ENCODE measurements around the gene NAP1L1. TPM values are rescaled to one million over a fixed set of nuclear protein-coding genes. Genes with fewer than 3 reads are reported as not detected.

The NAP1L1 gene
- total RNA-seq, 1 experiment from 2014 or later, result 837 TPM

- TF ChIP-seq EZH2 (IDR thresholded peaks at IDR 0.05; ENCODE audit: borderline replicate concordance, low read depth, low read length, poor library complexity, severe bottlenecking) (no peak), CTCF (conservative IDR thresholded peaks at IDR 0.05; ENCODE audit: low read depth, low read length) (no peak)
- no peak overlapping the region for H3K27ac ChIP-seq (ENCODE audit: low read depth, low read length, poor library complexity, severe bottlenecking)
- BruUV-seq (replicated peaks), result no TSS peak
- no peaks in the 10 kb centered on the region for H3K27me3 ChIP-seq (replicated peaks; ENCODE audit: insufficient read depth, low read depth, low read length, poor library complexity)
- no peaks in the 10 kb centered on the region for H3K9me3 ChIP-seq (ENCODE audit: low read depth, low read length, poor library complexity, severe bottlenecking)
- ChIA-PET POLR2A (ENCODE audit: low non-redundant PET) (no interaction called here), CTCF (no interaction called here)
- intact Hi-C loops (cut with micrococcal nuclease; ENCODE audit: unreplicated experiment), result no loop called here
- no peak overlapping the region for H3K4me3 ChIP-seq (ENCODE audit: low read depth, low read length, poor library complexity, severe bottlenecking)
- no peaks in the 10 kb centered on the region for H3K4me1 ChIP-seq (ENCODE audit: insufficient read depth, low read length, poor library complexity, severe bottlenecking)
- H3K36me3 ChIP-seq (ENCODE audit: insufficient read depth, low read length, poor library complexity, severe bottlenecking), result no peaks in the 10 kb centered on the region
- DNase-seq (ENCODE audit: low spot score), result no peak
These were observed 10.3 kb upstream of the NAP1L1 start for GRCh38 chr12:76094754-76095153.

- peaks cover 2% of the 10 kb centered on the region for H3K4me1 ChIP-seq (ENCODE audit: insufficient read depth, low read length, poor library complexity, severe bottlenecking)
- intact Hi-C loops (cut with micrococcal nuclease; ENCODE audit: unreplicated experiment), result no loop called here
- DNase-seq (ENCODE audit: low spot score), result no peak
- H3K4me3 ChIP-seq (ENCODE audit: low read depth, low read length, poor library complexity, severe bottlenecking), result no peak overlapping the region
- BruUV-seq (replicated peaks), result no TSS peak
- TF ChIP-seq EZH2 (IDR thresholded peaks at IDR 0.05; ENCODE audit: borderline replicate concordance, low read depth, low read length, poor library complexity, severe bottlenecking) (no peak), CTCF (conservative IDR thresholded peaks at IDR 0.05; ENCODE audit: low read depth, low read length) (no peak)
- H3K9me3 ChIP-seq (ENCODE audit: low read depth, low read length, poor library complexity, severe bottlenecking), result no peaks in the 10 kb centered on the region
- H3K36me3 ChIP-seq (ENCODE audit: insufficient read depth, low read length, poor library complexity, severe bottlenecking), result no peaks in the 10 kb centered on the region
- ChIA-PET POLR2A (ENCODE audit: low non-redundant PET) (no interaction called here), CTCF (no interaction called here)
- H3K27me3 ChIP-seq (replicated peaks; ENCODE audit: insufficient read depth, low read depth, low read length, poor library complexity), result no peaks in the 10 kb centered on the region
- H3K27ac ChIP-seq (ENCODE audit: low read depth, low read length, poor library complexity, severe bottlenecking), result no peak overlapping the region
These were observed 6.8 kb upstream of the NAP1L1 start for GRCh38 chr12:76091246-76091754.

- Histone ChIP-seq H3K27ac (ENCODE audit: low read depth, low read length, poor library complexity, severe bottlenecking) (no peak overlapping the region), H3K36me3 (ENCODE audit: insufficient read depth, low read length, poor library complexity, severe bottlenecking) (peaks cover 7% of the 10 kb centered on the region), H3K4me3 (ENCODE audit: low read depth, low read length, poor library complexity, severe bottlenecking) (peak overlapping the region; percentile 95), H3K4me1 (ENCODE audit: insufficient read depth, low read length, poor library complexity, severe bottlenecking) (peaks cover 23% of the 10 kb centered on the region), H3K9me3 (ENCODE audit: low read depth, low read length, poor library complexity, severe bottlenecking) (no peaks in the 10 kb centered on the region), H3K27me3 (replicated peaks; ENCODE audit: insufficient read depth, low read depth, low read length, poor library complexity) (no peaks in the 10 kb centered on the region)
- CTCF ChIA-PET, result no interaction called here
- POLR2A ChIA-PET (ENCODE audit: low non-redundant PET), result no interaction called here
- intact Hi-C loops (cut with micrococcal nuclease; ENCODE audit: unreplicated experiment), result loop anchor here (10.0 kb wide), 3 partner anchors 259 to 469 kb away; partner anchors contain the start of genes BBS10 and OSBPL8
- no peak for TF ChIP-seq CTCF (conservative IDR thresholded peaks at IDR 0.05; ENCODE audit: low read depth, low read length)
- TF ChIP-seq EZH2 (IDR thresholded peaks at IDR 0.05; ENCODE audit: borderline replicate concordance, low read depth, low read length, poor library complexity, severe bottlenecking), result no peak
- no TSS peak for BruUV-seq (replicated peaks)
- no peak for DNase-seq (ENCODE audit: low spot score)
These were observed 1.0 kb upstream of the NAP1L1 start for GRCh38 chr12:76085520-76085868.

Measured in A673 (cell line).